ENCODE results near the gene MEGF11. TPM values are rescaled to one million over a fixed set of nuclear protein-coding genes. Genes with fewer than 3 reads are reported as not detected.
A peak's percentile ranks its signal among the peaks of the same experiment; 100 is the strongest.

Gene MEGF11
- total and polyA plus RNA-seq, 8 donors = 0.05 to 0.92 (median 0.14) TPM; not detected in 4

GRCh38 chr15:65906396-65906795 lies 347.2 kb downstream of the MEGF11 start:
- no peak for TF ChIP-seq EP300 (IDR thresholded peaks at IDR 0.05)
- peak overlapping the region in 1 of 5 donors; percentile 13 for H3K27ac ChIP-seq
- WGBS, 5 donors = 42 to 84% (median 67%) methylated on average over 1 of the region's 1 CpG

GRCh38 chr15:65904301-65904700 lies 349.2 kb downstream of the MEGF11 start:
- H3K4me1 ChIP-seq = peaks cover 0 to 41% (median 8%) of the 10 kb centered on the region in 4 donors
- no peak for DNase-seq
- H3K27ac ChIP-seq = no peak overlapping the region
- H3K9me3 ChIP-seq = no peaks in the 10 kb centered on the region
- TF ChIP-seq POLR2AphosphoS5 (IDR thresholded peaks at IDR 0.05) (no peak), POLR2A (IDR thresholded peaks at IDR 0.05) (no peak), EP300 (IDR thresholded peaks at IDR 0.05) (no peak)
- TF ChIP-seq, protein P1, sequence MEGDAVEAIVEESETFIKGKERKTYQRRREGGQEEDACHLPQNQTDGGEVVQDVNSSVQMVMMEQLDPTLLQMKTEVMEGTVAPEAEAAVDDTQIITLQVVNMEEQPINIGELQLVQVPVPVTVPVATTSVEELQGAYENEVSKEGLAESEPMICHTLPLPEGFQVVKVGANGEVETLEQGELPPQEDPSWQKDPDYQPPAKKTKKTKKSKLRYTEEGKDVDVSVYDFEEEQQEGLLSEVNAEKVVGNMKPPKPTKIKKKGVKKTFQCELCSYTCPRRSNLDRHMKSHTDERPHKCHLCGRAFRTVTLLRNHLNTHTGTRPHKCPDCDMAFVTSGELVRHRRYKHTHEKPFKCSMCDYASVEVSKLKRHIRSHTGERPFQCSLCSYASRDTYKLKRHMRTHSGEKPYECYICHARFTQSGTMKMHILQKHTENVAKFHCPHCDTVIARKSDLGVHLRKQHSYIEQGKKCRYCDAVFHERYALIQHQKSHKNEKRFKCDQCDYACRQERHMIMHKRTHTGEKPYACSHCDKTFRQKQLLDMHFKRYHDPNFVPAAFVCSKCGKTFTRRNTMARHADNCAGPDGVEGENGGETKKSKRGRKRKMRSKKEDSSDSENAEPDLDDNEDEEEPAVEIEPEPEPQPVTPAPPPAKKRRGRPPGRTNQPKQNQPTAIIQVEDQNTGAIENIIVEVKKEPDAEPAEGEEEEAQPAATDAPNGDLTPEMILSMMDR (IDR thresholded peaks at IDR 0.05) = no peak
- WGBS, 5 donors = 75 to 97% (median 89%) methylated on average over 4 of the region's 4 CpGs
- H3K36me3 ChIP-seq = peaks cover 30 to 75% (median 66%) of the 10 kb centered on the region in 4 donors
- no peak overlapping the region for H3K4me3 ChIP-seq
- intact Hi-C loops (cut with DNase I; ENCODE audit: low total_unique reads) = loop anchor here (5.0 kb wide), 1 partner anchor 48 kb away; no protein-coding TSS in a partner anchor
- H3K27me3 ChIP-seq = no peaks in the 10 kb centered on the region

More at GRCh38 chr15:65906396-65906795, 347.2 kb downstream of the MEGF11 start:
- Histone ChIP-seq H3K36me3 (peaks cover 24 to 80% (median 70%) of the 10 kb centered on the region in 4 donors), H3K27me3 (no peaks in the 10 kb centered on the region), H3K4me1 (peaks cover 0 to 24% (median 8%) of the 10 kb centered on the region in 4 donors), H3K4me3 (no peak overlapping the region), H3K9me3 (no peaks in the 10 kb centered on the region)
- intact Hi-C loops (cut with DNase I; ENCODE audit: low total_unique reads) = no loop called here
- DNase-seq = peak in 1 of 2 donors; percentile 79

DNA sequence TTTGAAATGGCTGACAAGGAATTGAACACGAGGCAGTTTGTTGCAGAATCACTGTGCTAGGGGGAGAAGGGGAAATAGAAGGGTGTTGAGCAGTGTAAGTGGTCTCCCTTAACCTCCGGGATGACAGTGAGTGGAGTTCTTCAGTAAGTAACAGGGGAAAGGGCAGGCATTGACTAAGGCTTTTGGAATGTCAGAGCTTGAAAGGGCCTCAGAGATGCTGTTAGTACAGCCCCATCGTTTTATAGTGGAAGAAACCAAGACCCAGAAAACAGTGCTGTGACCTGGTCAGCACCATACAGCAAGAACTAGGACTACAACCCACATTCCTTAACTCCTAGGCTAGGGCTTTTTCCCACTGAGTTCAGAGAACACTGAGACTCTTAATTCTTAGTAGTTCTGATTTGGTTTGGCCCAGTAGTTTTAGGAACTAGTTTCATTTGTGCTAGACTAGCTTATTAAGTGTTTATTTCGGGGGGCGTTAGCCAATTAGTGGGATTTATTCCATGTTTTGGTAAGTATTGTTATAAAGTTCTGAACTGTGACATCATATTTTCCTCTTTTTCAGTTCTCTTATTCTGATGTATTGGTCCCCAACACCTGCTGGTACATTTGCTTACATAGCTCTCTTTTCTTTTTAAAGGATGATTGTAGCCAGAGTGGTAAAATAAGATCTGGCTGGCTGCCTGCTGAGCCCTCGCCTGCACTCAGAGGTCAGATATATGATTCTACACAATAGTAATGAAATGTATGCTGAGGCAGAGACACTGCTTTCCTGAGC lies 350.1 kb downstream of the MEGF11 start:
- H3K4me3 ChIP-seq = no peak overlapping the region
- intact Hi-C loops (cut with DNase I; ENCODE audit: low total_unique reads) = loop anchor here (5.0 kb wide), 1 partner anchor 49 kb away; no protein-coding TSS in a partner anchor
- 89 to 92% (median 90%) methylated on average over 6 of the region's 6 CpGs for WGBS, 5 donors
- H3K9me3 ChIP-seq = no peaks in the 10 kb centered on the region
- H3K4me1 ChIP-seq = peaks cover 0 to 41% (median 8%) of the 10 kb centered on the region in 4 donors
- no peak for DNase-seq
- no peak for TF ChIP-seq EP300 (IDR thresholded peaks at IDR 0.05)
- TF ChIP-seq POLR2A (IDR thresholded peaks at IDR 0.05) = no peak
- no peak for TF ChIP-seq POLR2AphosphoS5 (IDR thresholded peaks at IDR 0.05)
- TF ChIP-seq, protein P1 (IDR thresholded peaks at IDR 0.05) = no peak
- H3K27ac ChIP-seq = no peak overlapping the region
- no peaks in the 10 kb centered on the region for H3K27me3 ChIP-seq
- H3K36me3 ChIP-seq = peaks cover 37 to 75% (median 69%) of the 10 kb centered on the region in 4 donors

GRCh38 chr15:65902373-65902772 lies 351.2 kb downstream of the MEGF11 start:
- peak; percentile 53 to 83 for DNase-seq
- peaks cover 35 to 78% (median 72%) of the 10 kb centered on the region in 4 donors for H3K36me3 ChIP-seq
- H3K27ac ChIP-seq = peak overlapping the region in 1 of 5 donors; percentile 57
- no peaks in the 10 kb centered on the region for H3K27me3 ChIP-seq
- no peaks in the 10 kb centered on the region for H3K9me3 ChIP-seq
- H3K4me3 ChIP-seq = no peak overlapping the region
- intact Hi-C loops (cut with DNase I; ENCODE audit: low total_unique reads) = loop anchor here (5.0 kb wide), 1 partner anchor 50 kb away; no protein-coding TSS in a partner anchor
- no peak for TF ChIP-seq EP300 (IDR thresholded peaks at IDR 0.05)
- peak in 2 of 3 donors; percentile 19 to 66 for TF ChIP-seq POLR2AphosphoS5 (IDR thresholded peaks at IDR 0.05)
- peaks cover 0 to 41% (median 8%) of the 10 kb centered on the region in 4 donors for H3K4me1 ChIP-seq
- 59 to 100% (median 88%) methylated on average over 1 of the region's 1 CpG for WGBS, 5 donors

DNA sequence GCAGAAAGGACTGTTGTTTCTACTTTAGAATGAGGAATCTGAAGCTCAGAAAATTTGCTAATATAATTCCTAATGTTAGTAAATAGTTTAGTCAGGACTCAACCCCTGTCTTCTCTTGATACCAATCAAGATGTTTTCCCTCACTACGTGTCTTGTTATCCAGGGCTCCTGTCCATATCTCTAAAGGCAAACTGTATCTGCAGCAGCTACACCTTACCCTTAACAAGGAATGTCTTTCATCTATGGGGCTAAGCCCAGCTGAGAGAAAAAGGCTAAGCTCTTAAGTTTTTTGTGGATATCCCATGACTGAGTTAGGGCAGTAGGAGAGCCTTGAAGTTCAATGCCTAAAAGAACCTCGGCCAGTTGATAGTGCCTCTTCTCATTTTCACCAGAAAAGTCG lies 351.7 kb downstream of the MEGF11 start:
- no peaks in the 10 kb centered on the region for H3K27me3 ChIP-seq
- no peak for DNase-seq
- H3K36me3 ChIP-seq = peaks cover 30 to 78% (median 72%) of the 10 kb centered on the region in 4 donors
- TF ChIP-seq POLR2A (IDR thresholded peaks at IDR 0.05) = no peak
- TF ChIP-seq, protein P1 (IDR thresholded peaks at IDR 0.05) = no peak
- no peak for TF ChIP-seq EP300 (IDR thresholded peaks at IDR 0.05)
- no peak overlapping the region for H3K4me3 ChIP-seq
- peak overlapping the region in 3 of 5 donors; percentile 2 to 57 (median 12) for H3K27ac ChIP-seq
- no peaks in the 10 kb centered on the region for H3K9me3 ChIP-seq
- peaks cover 0 to 41% (median 8%) of the 10 kb centered on the region in 4 donors for H3K4me1 ChIP-seq
- intact Hi-C loops (cut with DNase I; ENCODE audit: low total_unique reads) = loop anchor here (5.0 kb wide), 1 partner anchor 50 kb away; no protein-coding TSS in a partner anchor
- WGBS, 5 donors = 78 to 89% (median 84%) methylated on average over 3 of the region's 3 CpGs
